GM12891 (cell line): ENCODE results near the gene GEMIN7.

Experiments
- POLR2A ChIP-seq: IDR thresholded peaks from 2 replicates; pipeline ENCODE4 v1.6.1; 2011; ENCODE audit warnings: low read depth, low read length, control low read depth
- POLR2AphosphoS5 ChIP-seq: IDR thresholded peaks from 2 replicates; pipeline ENCODE4 v1.6.1; 2011; ENCODE audit warnings: low read depth, low read length, control low read depth
- TAF1 ChIP-seq: IDR thresholded peaks from 2 replicates; pipeline ENCODE4 v1.6.1; 2011; ENCODE audit warnings: low read depth, low read length, control low read depth

- TF ChIP-seq POLR2AphosphoS5 = no peak
- no peak for TF ChIP-seq POLR2A
- no peak for TF ChIP-seq TAF1
Observed at GRCh38 chr19:45063851-45064801, 14.9 kb upstream of the GEMIN7 start.
